Measurements from ENCODE around the gene ADCK1.

The ADCK1 gene

DNA sequence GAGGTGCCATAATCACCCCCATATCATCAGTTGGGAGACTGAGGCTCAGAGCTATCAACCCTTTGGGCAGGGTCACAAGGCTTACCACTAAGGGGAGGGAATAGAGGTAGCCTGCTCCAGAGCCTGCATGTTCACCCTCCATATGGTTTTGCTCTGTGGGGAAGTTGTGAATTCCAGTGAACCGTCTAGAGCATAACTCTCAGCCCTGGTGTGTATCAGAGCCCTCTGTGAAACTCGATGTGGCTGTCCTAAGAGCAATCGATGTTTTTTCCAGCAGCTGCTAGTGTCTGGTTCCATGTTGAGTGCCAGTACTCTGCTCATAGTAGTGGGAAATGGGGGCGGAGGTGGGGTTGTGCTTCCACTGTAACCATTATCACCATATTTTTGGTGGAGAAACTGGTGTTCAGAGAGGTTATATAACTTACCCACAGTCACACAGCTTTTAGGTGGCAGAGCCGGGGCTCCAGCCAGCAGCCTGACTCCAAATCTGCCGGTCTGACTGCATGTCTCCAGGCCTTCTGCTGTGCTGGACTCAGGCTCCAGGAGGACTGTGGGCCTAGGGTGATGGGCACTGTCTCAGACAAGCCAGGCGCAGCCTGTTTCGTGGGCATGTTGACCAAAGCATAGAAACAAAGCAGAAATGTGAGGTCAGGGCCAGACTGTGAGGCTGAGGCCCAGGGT, 104.2 kb downstream of the ADCK1 start:
- peak; percentile 31 for DNase-seq (ENCODE audit: low read depth)
- H3K4me3 ChIP-seq (ENCODE audit: low read length) = no peak overlapping the region
- TF ChIP-seq, protein P1, sequence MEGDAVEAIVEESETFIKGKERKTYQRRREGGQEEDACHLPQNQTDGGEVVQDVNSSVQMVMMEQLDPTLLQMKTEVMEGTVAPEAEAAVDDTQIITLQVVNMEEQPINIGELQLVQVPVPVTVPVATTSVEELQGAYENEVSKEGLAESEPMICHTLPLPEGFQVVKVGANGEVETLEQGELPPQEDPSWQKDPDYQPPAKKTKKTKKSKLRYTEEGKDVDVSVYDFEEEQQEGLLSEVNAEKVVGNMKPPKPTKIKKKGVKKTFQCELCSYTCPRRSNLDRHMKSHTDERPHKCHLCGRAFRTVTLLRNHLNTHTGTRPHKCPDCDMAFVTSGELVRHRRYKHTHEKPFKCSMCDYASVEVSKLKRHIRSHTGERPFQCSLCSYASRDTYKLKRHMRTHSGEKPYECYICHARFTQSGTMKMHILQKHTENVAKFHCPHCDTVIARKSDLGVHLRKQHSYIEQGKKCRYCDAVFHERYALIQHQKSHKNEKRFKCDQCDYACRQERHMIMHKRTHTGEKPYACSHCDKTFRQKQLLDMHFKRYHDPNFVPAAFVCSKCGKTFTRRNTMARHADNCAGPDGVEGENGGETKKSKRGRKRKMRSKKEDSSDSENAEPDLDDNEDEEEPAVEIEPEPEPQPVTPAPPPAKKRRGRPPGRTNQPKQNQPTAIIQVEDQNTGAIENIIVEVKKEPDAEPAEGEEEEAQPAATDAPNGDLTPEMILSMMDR (conservative IDR thresholded peaks at IDR 0.05; ENCODE audit: low read length) = no peak

DNA sequence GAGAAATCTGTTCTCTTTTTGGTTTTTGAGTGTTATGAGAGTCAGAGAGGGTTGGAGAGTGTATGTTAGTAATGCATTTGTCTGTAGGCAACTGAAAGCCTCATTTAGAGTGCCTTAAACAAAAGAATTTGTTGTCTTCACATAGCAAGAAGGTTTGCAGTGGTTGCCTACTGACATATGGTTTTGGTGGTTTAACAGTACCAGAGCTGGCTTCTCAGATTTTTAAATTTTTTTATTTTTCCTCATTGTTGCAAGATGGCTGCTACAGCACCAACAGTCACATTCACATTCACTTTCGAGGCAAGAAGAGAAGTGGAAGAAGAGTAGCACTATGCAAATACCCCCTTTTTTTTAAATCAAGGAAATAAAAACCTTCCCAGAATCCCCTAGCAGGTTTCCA, 106.5 kb downstream of the ADCK1 start:
- TF ChIP-seq, protein P1 (conservative IDR thresholded peaks at IDR 0.05; ENCODE audit: low read length) = no peak
- DNase-seq (ENCODE audit: low read depth) = no peak
- H3K4me3 ChIP-seq (ENCODE audit: low read length) = no peak overlapping the region

DNA sequence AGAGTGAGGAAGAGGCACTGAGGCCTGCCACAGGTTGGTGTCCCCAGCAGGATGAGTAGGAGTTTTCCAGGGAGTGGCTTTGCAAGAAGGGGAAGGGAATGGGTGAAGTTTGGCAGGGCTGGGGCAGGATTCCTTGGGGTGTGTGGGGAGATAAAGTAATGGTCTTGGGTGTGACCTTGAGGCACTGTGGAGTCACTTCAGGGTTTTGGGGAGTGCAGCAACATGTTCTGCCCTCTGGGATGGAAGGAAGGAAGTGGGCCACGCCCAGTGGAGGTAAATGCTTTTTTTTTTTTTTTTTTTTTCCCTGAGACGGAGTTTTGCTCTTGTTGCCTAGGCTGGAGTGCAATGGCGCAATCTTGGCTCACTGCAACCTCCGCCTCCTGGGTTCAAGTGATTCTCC, 108.9 kb downstream of the ADCK1 start:
- TF ChIP-seq, protein P1 (conservative IDR thresholded peaks at IDR 0.05; ENCODE audit: low read length) = no peak
- no peak overlapping the region for H3K4me3 ChIP-seq (ENCODE audit: low read length)
- no peak for DNase-seq (ENCODE audit: low read depth)

DNA sequence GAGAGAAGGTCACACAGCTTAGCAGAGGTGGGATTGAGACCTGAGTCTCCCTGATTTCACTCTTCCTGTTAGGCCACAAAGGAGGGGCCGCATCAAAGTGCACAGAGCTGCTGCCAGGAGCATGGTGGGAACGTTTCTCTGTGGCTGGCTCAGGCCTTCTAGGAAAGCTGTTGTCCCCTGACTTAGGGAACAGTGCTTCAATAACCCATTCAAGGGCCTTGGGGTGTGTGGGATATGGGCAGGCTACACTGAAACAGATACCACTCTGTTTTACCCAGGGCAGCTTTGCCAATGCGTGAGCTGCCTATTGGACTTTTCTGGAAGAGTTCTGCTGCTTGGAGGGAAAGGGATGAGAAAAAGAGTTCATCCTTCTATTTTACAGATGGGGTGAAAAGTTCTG, 110.0 kb downstream of the ADCK1 start:
- no peak for DNase-seq (ENCODE audit: low read depth)
- H3K4me3 ChIP-seq (ENCODE audit: low read length) = no peak overlapping the region
- TF ChIP-seq, protein P1 (conservative IDR thresholded peaks at IDR 0.05; ENCODE audit: low read length) = no peak

DNA sequence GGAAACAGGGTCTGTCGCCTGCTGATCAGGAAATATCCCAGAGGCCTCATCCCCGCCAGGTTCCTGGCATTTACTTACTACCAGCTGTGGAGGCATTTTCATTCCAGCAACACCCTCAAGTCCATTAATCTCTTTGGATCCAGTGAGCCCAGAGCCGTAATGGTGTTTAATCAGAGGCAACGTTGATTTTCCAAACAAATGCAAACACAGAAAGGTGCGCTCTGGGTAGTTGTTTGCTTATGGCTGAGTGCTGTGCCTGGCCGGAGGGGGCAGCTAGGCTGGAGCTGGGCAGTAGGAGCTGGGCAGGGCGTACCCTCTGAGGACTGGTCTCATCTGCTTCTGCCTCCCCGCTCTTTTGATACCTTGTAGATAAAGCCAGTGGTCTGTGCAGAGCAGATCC, 110.6 kb downstream of the ADCK1 start:
- TF ChIP-seq, protein P1 (conservative IDR thresholded peaks at IDR 0.05; ENCODE audit: low read length) = no peak
- H3K4me3 ChIP-seq (ENCODE audit: low read length) = no peak overlapping the region
- DNase-seq (ENCODE audit: low read depth) = no peak

DNA sequence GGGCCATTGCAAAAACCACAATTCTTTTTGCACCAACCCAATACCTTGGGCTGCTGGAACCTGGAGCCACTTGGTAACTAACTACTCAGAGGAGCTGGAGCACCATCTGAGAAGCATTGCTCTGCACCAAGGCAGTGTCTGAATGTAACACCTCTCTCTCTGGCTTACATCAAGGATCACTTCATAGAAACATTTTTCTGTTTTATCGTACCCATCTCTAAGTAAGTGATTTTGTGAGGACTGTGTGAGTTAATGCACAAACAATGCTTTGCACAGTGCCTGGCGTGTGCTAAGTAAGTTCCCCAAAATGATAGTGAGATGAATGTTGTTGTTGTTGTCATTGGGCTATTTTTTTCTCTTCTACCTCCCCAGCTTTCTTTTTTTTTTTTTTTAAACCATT, 111.4 kb downstream of the ADCK1 start:
- no peak for DNase-seq (ENCODE audit: low read depth)
- TF ChIP-seq, protein P1 (conservative IDR thresholded peaks at IDR 0.05; ENCODE audit: low read length) = no peak
- no peak overlapping the region for H3K4me3 ChIP-seq (ENCODE audit: low read length)

DNA sequence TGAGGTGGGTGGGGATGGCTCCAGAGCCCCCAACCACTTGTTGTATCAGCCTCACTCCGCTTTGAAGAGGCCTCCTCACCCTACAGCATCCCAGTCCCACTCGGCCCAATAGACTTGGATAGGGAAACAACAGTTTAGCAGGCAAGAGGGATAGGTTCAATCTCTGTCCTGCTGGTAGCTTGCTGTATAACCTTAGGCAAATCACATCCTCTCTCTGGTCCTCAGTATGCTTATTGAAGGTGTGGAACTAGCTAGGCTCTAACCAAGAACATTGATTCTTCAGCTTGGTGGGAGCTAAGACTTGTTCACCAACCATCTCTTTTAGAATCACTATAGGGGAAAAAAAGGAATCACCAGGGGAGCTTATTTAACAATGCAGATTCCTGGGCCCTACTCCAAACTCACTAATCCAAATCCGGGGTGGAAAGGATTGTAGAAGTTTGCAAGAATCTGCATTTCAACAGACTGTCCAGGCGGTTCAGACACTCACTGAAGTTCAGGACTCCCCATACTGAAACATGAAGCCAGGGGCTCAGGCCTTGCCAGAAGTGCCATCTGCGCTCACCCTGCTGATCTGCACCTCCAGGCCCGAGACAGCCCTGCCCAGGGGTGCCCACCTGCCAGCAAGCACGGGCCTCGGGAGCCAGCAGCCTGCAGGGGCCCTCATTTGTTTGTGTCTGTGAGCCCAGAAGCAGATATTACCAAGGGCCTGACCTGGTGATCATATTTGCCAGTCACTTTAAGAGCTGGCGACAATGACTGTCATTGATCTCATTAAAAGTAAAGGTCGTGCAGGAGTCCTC, 113.0 kb downstream of the ADCK1 start:
- H3K4me3 ChIP-seq (ENCODE audit: low read length) = no peak overlapping the region
- TF ChIP-seq, protein P1 (conservative IDR thresholded peaks at IDR 0.05; ENCODE audit: low read length) = no peak
- DNase-seq (ENCODE audit: low read depth) = no peak

Measured in AG10803 (cell line).